Stomach (tissue), 4 donors: ENCODE results near the gene FNBP1.

Experiments
- EP300 ChIP-seq: sonication (generic); formaldehyde crosslinking; IDR thresholded peaks from one replicate; pipeline ENCODE4 v1.6.1; 2017; ENCODE audit warnings: antibody characterized with exemption
- POLR2A ChIP-seq, 4 donors: fragments of 450-650 bp; IDR thresholded peaks; one replicate each; pipeline ENCODE4 v1.6.1; 2016; ENCODE audit warnings: antibody characterized with exemption in 4 of 4, control low read depth in 2 of 4, mild to moderate bottlenecking in 1 of 4, moderate library complexity in 1 of 4
- POLR2AphosphoS5 ChIP-seq, 3 donors: sonication (generic); formaldehyde crosslinking; IDR thresholded peaks; one replicate each; pipeline ENCODE4 v1.6.1; 2016; ENCODE audit warnings: antibody characterized with exemption in 3 of 3
- TF ChIP-seq, protein P1 (sequence below), 7 experiments: fragments of 450-650 bp in 4 of 7; fragments of 200-600 bp in 3 of 7; sonication (generic) in 3 of 7; IDR thresholded peaks; one replicate each; pipeline ENCODE4 v1.5.1; 2016 to 2019; ENCODE audit warnings: antibody characterized with exemption in 7 of 7, control low read depth in 2 of 7, mild to moderate bottlenecking in 1 of 7

DNA sequence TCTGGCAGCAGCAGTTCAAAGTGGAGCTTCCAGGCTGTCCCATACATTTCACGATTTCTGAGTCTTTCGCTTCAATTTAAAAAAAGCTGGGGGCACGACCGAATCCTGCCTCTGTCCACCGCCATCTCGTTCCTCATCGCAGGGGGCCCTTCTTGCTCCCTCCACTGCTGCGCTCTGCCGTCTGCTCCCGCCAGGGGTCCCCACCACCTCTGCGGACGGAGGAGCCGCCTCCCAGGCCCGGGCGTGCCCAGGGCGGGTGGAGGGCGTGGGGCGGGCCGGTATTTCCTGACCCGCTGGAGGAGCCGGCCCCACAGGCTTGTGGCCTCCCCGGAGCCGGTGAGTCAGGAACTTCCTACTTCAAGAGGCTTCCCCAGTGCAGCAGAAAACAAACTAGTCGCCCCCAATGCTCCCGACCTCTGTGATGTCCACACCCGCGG lies 157.3 kb downstream of the FNBP1 start:
- TF ChIP-seq POLR2A (IDR thresholded peaks at IDR 0.05): no peak
- TF ChIP-seq, protein P1, sequence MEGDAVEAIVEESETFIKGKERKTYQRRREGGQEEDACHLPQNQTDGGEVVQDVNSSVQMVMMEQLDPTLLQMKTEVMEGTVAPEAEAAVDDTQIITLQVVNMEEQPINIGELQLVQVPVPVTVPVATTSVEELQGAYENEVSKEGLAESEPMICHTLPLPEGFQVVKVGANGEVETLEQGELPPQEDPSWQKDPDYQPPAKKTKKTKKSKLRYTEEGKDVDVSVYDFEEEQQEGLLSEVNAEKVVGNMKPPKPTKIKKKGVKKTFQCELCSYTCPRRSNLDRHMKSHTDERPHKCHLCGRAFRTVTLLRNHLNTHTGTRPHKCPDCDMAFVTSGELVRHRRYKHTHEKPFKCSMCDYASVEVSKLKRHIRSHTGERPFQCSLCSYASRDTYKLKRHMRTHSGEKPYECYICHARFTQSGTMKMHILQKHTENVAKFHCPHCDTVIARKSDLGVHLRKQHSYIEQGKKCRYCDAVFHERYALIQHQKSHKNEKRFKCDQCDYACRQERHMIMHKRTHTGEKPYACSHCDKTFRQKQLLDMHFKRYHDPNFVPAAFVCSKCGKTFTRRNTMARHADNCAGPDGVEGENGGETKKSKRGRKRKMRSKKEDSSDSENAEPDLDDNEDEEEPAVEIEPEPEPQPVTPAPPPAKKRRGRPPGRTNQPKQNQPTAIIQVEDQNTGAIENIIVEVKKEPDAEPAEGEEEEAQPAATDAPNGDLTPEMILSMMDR (IDR thresholded peaks at IDR 0.05): peak in 6 of 7 experiments; percentile 33 to 99 (median 94)
- peak; percentile 74 to 93 (median 83) for TF ChIP-seq POLR2AphosphoS5 (IDR thresholded peaks at IDR 0.05)
- TF ChIP-seq EP300: no peak
